Measurements from ENCODE around the gene PCBP3. TPM values are rescaled to one million over a fixed set of nuclear protein-coding genes. Genes with fewer than 3 reads are reported as not detected.

Gene PCBP3
- total RNA-seq, 2 experiments from 2014 or later, result 1.3 to 1.4 TPM

DNA sequence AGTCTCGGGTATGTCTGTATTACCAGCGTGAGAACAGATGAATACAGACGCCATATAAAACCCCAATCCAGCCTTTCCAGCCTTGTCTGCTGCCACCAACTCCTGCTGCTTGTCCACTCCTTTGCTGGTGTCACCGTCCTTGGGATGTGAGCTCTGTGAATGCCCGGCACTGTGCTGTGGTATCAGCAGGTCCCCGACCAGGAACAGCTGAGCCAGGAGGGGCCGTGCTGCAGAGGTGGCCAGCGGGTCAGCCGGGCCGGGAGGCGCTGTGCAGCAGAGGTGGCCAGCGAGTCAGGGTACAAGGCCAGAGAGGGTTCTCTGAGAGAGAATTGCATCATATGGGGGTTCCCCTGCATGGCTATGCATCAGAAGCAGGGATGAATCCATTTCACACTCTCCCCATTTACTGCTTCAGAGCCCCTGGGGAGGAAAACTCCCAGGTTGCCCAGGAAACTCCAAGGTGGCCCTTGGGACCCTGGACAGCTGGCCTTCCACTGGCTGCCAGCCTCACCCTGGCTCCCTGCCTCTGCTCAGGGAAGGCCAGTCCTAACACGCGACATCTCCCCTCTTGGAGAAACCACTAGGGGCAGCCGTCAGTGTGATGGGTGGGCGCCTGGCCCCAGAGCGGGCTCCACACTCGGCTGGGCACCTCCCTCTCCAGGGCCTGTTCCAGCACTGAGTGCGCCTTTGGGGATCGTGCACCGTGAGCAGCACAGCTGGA is 215.7 kb downstream of the PCBP3 start:
- H3K27ac Mint-ChIP-seq, result no peak overlapping the region
- ChIA-PET CTCF (no interaction called here), POLR2A (no interaction called here)
- H3K4me3 Mint-ChIP-seq, result no peak overlapping the region
- no peak for ATAC-seq
- no peaks in the 10 kb centered on the region for H3K4me1 Mint-ChIP-seq (ENCODE audit: low read depth)
- no peaks in the 10 kb centered on the region for H3K9me3 Mint-ChIP-seq (ENCODE audit: insufficient read depth)
- no peaks in the 10 kb centered on the region for H3K36me3 Mint-ChIP-seq (ENCODE audit: low read depth)
- DNase-seq, result no peak
- H3K27me3 Mint-ChIP-seq (ENCODE audit: low read depth), result no peaks in the 10 kb centered on the region

DNA sequence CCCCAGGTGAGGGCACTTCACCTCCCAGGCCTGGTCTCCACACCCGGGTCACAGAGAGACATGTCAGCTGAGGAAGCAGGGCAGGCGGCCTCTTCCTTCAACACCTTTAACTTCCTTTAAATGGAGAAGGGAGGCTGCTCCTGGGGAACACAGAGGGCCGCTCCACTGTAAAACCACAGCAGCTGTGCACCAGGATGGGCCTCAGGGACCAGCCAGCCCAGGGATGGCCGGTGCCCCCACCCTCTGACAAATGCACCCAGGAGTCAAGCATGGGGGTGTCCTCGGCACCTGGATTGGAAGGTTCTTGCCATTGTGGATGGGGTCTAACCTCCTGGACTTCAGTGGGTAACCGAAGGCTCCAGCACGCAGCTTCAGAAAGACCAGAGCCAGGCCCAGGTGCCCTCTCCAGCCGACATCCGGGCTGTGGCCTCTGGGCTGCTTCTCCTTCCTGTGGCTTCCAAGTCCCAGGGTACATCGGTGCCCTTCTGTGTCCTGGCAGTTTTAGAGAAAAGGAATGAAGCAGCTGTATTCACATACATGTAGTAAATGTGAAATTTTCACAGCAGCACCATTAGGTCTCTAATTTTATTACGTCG is 216.3 kb downstream of the PCBP3 start:
- CTCF ChIA-PET, result no interaction called here
- no peak overlapping the region for H3K27ac Mint-ChIP-seq
- POLR2A ChIA-PET, result no interaction called here

DNA sequence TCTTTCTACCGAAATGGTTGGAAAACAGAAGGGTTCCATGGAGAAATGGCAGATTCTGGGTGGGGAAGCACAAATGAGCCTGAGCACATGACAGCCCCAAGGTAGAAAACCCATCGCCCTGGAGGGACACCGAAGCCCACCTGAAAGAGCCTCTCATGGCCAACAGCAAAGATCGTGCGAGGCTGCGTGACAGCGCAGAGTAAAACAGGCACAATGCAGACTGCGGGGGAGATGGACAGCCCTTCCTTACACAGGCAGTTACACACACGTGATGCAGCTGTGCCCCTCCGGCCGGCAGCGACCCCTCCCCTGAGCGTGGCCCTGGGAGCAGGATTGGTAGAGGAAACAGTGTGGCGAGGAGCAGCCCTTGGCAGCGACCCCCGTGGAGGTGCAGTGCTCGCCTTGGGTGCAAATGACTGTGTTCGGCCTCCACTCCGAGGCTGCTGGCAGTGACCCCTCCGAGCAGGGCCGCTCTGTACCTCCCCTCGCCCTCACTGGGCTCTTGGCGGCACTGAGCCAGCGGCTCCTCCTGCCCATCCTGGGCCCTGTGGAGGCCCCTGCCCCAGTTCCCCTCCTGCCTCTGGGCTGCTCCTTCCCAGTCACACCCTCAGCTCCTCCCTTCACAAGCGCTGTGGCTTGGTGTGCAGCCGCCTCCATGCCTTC is 217.1 kb downstream of the PCBP3 start:
- CTCF ChIA-PET, result no interaction called here
- no peaks in the 10 kb centered on the region for H3K4me1 Mint-ChIP-seq (ENCODE audit: low read depth)
- H3K4me3 Mint-ChIP-seq, result no peak overlapping the region
- ATAC-seq, result no peak
- H3K27me3 Mint-ChIP-seq (ENCODE audit: low read depth), result no peaks in the 10 kb centered on the region
- no peaks in the 10 kb centered on the region for H3K9me3 Mint-ChIP-seq (ENCODE audit: insufficient read depth)
- POLR2A ChIA-PET, result no interaction called here
- no peaks in the 10 kb centered on the region for H3K36me3 Mint-ChIP-seq (ENCODE audit: low read depth)
- H3K27ac Mint-ChIP-seq, result no peak overlapping the region
- no peak for DNase-seq

More for the DNA sequence above, 216.3 kb downstream of the PCBP3 start:
- Mint-ChIP-seq H3K4me1 (ENCODE audit: low read depth) (no peaks in the 10 kb centered on the region), H3K4me3 (no peak overlapping the region), H3K27me3 (ENCODE audit: low read depth) (no peaks in the 10 kb centered on the region), H3K9me3 (ENCODE audit: insufficient read depth) (no peaks in the 10 kb centered on the region), H3K36me3 (ENCODE audit: low read depth) (no peaks in the 10 kb centered on the region)
- no peak for ATAC-seq
- no peak for DNase-seq

DNA sequence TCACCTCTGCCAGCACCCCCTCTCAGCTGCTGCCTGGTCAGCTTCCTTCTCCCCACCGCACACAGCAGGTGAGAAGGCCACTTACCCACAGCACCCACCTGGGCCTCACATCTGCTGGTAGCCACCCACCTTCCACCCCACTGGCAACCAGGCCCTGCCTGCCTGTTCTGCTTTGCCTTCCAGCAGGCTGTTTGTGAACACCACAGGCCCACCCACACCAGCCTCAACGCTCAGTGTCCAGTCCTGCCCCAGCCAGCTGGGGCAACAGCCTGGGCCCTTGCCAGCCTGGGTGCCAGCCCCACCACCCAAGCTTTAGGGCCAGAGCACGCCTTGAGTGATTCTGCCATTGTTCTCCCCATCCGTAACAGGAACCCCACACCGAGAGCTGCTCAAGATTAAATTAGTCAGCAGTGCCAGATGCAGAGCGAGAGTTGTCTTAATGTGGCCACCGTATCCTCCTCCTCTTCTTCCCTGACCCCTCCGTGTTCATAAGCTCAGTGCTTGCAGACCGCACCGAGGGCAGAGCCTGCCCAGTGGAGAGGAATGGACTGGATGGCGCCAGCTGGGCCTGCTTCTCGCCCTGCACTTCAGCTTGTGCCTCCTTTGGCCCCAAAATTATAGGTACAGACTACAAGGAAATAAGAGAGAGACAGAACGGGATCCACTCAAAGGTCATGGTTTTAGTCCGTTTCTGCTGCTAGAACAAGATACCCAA is 217.8 kb downstream of the PCBP3 start:
- no peaks in the 10 kb centered on the region for H3K4me1 Mint-ChIP-seq (ENCODE audit: low read depth)
- no peaks in the 10 kb centered on the region for H3K27me3 Mint-ChIP-seq (ENCODE audit: low read depth)
- H3K9me3 Mint-ChIP-seq (ENCODE audit: insufficient read depth), result no peaks in the 10 kb centered on the region
- CTCF ChIA-PET, result no interaction called here
- POLR2A ChIA-PET, result no interaction called here
- DNase-seq (no peak), ATAC-seq (no peak)
- H3K36me3 Mint-ChIP-seq (ENCODE audit: low read depth), result no peaks in the 10 kb centered on the region
- no peak overlapping the region for H3K27ac Mint-ChIP-seq
- H3K4me3 Mint-ChIP-seq, result no peak overlapping the region

DNA sequence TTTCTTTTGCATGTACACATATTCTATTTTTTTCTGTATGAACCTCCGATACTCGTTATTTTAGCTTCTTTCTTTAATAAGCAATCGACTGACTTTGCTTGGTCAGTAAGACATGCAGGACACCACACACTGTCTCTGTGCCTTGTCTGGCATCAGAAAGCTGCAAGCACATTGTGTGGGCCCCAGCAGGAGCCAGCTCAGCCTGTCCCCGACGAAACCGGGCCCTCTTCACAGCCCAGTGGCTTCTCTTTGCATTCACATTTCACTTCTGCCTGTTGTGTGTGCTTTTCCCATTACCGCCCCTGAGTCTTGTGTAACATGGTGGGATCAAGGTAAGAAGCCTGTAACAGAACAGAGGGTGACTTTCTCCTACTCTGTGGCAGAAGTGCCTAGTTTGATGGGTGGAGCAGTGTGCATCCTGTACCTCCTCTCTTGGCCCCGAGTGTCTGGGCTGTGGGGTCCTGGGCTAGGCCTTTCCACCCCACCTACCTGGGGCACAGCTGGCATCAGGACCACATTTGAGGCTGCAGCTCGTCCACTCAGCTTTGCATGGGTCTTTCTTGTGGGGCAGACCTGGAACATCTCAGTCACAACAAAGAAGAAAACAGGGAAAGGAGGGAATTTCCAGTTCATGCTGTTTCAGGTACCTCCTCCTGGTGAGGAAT is 219.2 kb downstream of the PCBP3 start:
- CTCF ChIA-PET, result interaction anchor here (0.6 kb wide), 1 partner anchor 546 kb away, joined by 3 read pairs; no protein-coding TSS in a partner anchor

DNA sequence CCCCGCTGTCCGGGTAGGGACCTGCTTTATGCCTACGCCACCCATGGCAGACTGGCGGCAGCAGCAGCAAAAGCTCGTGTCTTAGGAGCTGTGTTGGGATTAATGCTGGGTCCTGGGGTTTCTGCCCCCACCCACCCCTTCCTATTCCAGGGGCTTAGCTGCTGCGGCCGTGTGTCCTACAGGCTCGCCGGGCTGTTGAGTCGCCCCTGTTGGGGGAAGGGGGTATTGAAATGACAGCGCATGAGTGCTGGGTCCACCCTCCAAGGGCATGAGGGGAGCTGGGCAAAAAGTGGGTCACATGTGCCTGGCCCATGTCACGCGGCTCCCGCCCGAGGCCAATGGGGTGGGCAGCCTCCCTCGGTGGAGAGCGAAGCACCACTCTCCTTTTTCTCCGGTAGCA is 219.7 kb downstream of the PCBP3 start:
- H3K9me3 Mint-ChIP-seq (ENCODE audit: insufficient read depth), result no peaks in the 10 kb centered on the region
- CTCF ChIA-PET, result no interaction called here
- POLR2A ChIA-PET, result no interaction called here

More for the DNA sequence above, 219.2 kb downstream of the PCBP3 start:
- Mint-ChIP-seq H3K27me3 (ENCODE audit: low read depth) (no peaks in the 10 kb centered on the region), H3K4me3 (no peak overlapping the region), H3K27ac (no peak overlapping the region), H3K36me3 (ENCODE audit: low read depth) (no peaks in the 10 kb centered on the region), H3K4me1 (ENCODE audit: low read depth) (no peaks in the 10 kb centered on the region), H3K9me3 (ENCODE audit: insufficient read depth) (no peaks in the 10 kb centered on the region)
- DNase-seq (no peak), ATAC-seq (no peak)
- POLR2A ChIA-PET, result no interaction called here

DNA sequence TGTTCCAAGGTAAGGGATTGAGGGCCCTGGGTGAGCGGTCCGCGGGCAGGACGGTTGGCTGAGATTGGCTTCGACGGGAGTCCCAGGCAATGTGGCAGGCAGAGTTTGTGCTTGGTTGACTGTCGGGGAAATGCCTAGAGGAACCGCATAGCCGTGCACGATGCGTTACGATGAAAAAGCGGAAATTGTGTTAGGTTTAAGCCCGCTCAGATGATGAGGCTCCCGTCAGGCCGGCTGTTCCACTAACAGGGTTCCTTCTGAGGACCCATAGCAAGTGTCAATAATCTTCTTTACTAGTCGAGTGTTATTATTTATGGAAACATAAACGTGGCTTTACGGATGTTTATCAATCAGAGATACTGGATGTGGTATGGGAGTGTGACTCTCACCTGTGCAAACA is 220.2 kb downstream of the PCBP3 start:
- H3K4me3 Mint-ChIP-seq, result no peak overlapping the region
- peaks cover 3% of the 10 kb centered on the region for H3K4me1 Mint-ChIP-seq (ENCODE audit: low read depth)
- H3K27ac Mint-ChIP-seq, result no peak overlapping the region
- H3K27me3 Mint-ChIP-seq (ENCODE audit: low read depth), result no peaks in the 10 kb centered on the region
- ATAC-seq (no peak), DNase-seq (no peak)
- ChIA-PET POLR2A (no interaction called here), CTCF (no interaction called here)
- no peaks in the 10 kb centered on the region for H3K36me3 Mint-ChIP-seq (ENCODE audit: low read depth)
- no peaks in the 10 kb centered on the region for H3K9me3 Mint-ChIP-seq (ENCODE audit: insufficient read depth)

More for the DNA sequence above, 219.7 kb downstream of the PCBP3 start:
- DNase-seq (no peak), ATAC-seq (no peak)
- no peaks in the 10 kb centered on the region for H3K36me3 Mint-ChIP-seq (ENCODE audit: low read depth)
- no peak overlapping the region for H3K4me3 Mint-ChIP-seq
- H3K27ac Mint-ChIP-seq, result no peak overlapping the region
- no peaks in the 10 kb centered on the region for H3K27me3 Mint-ChIP-seq (ENCODE audit: low read depth)
- H3K4me1 Mint-ChIP-seq (ENCODE audit: low read depth), result peaks cover under 1% of the 10 kb centered on the region

DNA sequence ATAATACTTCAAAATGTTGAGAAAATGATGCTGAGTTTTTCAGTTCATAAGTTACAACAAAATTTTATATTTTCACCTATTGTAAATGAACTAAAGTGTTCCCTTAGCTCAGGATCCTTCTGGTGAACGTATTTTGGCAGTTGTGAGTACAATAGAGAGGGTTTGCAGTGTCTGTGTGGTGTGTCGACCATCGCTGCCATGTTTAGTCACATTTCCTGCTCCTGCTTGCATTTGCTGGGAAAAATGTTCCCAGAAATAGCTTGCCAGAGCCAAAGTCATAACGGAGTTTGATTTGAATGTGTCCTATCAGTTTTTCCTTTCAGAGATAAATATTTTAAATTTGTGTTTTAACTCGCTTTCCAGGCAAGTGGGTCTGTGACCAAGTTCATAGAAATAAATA is 220.9 kb downstream of the PCBP3 start:
- Mint-ChIP-seq H3K27ac (no peak overlapping the region), H3K4me3 (no peak overlapping the region), H3K4me1 (ENCODE audit: low read depth) (peaks cover 3% of the 10 kb centered on the region), H3K9me3 (ENCODE audit: insufficient read depth) (no peaks in the 10 kb centered on the region), H3K27me3 (ENCODE audit: low read depth) (peaks cover 3% of the 10 kb centered on the region), H3K36me3 (ENCODE audit: low read depth) (no peaks in the 10 kb centered on the region)
- DNase-seq (no peak), ATAC-seq (no peak)
- CTCF ChIA-PET, result no interaction called here
- POLR2A ChIA-PET, result no interaction called here

DNA sequence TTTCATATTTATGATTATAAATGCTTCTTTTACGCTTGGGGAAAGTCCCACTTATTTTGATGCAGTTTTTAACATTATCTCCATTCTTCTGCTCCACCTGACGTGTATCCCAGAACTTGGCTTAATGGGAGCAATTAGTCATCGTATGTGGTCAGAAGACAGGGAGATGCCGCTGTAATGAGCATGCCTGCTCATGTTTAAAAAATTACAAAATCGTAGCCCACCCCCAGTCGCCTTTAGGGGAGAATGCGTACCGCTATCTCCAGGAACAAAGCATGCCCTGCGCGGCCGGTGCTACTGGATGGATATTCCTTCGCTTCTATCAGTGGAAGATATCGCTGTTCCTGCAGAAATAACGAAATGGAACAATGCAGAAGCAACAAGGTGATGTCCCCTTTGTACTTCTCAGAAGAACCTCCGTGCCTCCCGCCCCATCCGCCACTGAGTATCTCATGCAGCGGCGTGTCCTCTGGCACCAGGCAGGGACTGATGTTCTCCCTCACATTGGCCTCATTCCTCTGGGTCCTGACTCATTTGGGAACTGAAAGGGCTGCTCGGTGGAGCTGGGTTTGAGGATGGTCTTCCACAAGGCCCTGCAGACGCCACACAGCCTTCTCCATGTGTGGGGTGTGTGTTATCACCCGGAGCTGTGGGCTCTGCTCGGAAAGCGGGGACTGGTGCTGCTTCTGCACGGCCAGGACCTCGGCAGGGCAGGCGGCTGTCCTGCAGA is 221.7 kb downstream of the PCBP3 start:
- peaks cover 3% of the 10 kb centered on the region for H3K4me1 Mint-ChIP-seq (ENCODE audit: low read depth)
- DNase-seq (no peak), ATAC-seq (no peak)
- no peak overlapping the region for H3K4me3 Mint-ChIP-seq
- no peak overlapping the region for H3K27ac Mint-ChIP-seq
- no peaks in the 10 kb centered on the region for H3K9me3 Mint-ChIP-seq (ENCODE audit: insufficient read depth)
- POLR2A ChIA-PET, result no interaction called here
- H3K27me3 Mint-ChIP-seq (ENCODE audit: low read depth), result peaks cover 3% of the 10 kb centered on the region
- no peaks in the 10 kb centered on the region for H3K36me3 Mint-ChIP-seq (ENCODE audit: low read depth)
- CTCF ChIA-PET, result no interaction called here

DNA sequence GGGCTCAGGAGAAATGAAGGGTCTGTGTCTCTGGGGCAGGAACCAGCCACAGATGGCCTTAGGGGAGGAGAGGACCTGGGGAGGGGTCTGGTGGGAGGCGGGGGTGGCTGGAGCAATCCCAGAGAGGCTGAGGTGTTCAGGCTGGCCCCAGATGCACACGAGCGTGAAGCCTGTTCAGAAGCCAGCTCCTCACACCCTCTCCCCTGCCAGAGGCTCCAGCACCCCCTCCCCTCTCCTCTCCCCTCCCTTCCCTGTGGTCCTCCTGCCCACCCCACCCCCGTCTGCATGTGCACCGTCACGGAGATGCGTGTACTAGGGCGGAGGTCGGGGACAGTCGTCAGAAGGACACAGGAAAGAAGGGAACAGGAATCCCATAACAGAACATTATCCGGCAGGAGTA is 223.0 kb downstream of the PCBP3 start:
- DNase-seq (no peak), ATAC-seq (no peak)
- ChIA-PET POLR2A (no interaction called here), CTCF (no interaction called here)
- Mint-ChIP-seq H3K4me3 (no peak overlapping the region), H3K27me3 (ENCODE audit: low read depth) (peaks cover 3% of the 10 kb centered on the region), H3K4me1 (ENCODE audit: low read depth) (peaks cover 3% of the 10 kb centered on the region), H3K36me3 (ENCODE audit: low read depth) (no peaks in the 10 kb centered on the region), H3K27ac (no peak overlapping the region), H3K9me3 (ENCODE audit: insufficient read depth) (no peaks in the 10 kb centered on the region)

DNA sequence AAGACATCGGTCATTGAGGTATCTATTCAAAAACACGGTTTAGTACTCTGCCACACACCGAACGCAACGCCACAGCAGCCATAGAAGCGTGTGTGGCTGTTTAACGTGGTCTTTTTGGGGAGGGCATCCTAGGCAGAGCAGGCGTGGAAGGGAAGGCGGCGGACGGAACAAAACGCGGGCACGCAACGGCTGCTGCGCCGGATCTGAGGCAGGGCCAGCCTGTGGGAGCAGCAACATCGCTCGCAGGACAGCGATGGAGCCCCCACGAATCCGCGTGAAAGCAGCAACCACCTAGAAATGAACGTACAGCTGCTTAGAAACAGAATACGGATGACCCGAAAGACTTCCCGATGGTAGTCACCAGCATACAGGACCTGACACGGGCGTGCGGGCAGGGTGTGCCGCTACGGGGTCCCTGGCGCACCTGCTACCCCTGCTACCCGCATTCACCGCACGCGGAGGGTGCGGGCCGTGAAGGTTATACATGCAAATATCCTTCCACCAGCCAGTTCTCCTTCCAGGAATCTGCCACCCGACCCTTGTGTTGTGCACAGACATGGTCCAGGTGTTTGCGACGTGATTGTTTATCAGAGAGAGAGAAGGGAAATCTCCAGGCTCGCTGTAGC is 223.6 kb downstream of the PCBP3 start:
- CTCF ChIA-PET, result no interaction called here
- POLR2A ChIA-PET, result no interaction called here
- H3K9me3 Mint-ChIP-seq (ENCODE audit: insufficient read depth), result no peaks in the 10 kb centered on the region
- no peak overlapping the region for H3K27ac Mint-ChIP-seq
- no peaks in the 10 kb centered on the region for H3K36me3 Mint-ChIP-seq (ENCODE audit: low read depth)
- peaks cover 3% of the 10 kb centered on the region for H3K27me3 Mint-ChIP-seq (ENCODE audit: low read depth)
- DNase-seq, result no peak
- ATAC-seq, result no peak
- peaks cover 3% of the 10 kb centered on the region for H3K4me1 Mint-ChIP-seq (ENCODE audit: low read depth)
- H3K4me3 Mint-ChIP-seq, result no peak overlapping the region

Data from activated CD8-positive, alpha-beta T cell treated with anti-CD3 and anti-CD28 coated beads, Interleukin-2, amount 10 ng/mL, durations not matched to agents 7 days and 5 days (primary cell).